H9 (cell line): Measurements from ENCODE around the gene DCAF11. TPM values are rescaled to one million over a fixed set of nuclear protein-coding genes. Genes with fewer than 3 reads are reported as not detected.

ENCODE experiments used
- DNase-seq: peaks from one replicate; pipeline ENCODE4 v3.0.0-alpha.2; 2017
- H2AFZ ChIP-seq: one replicate; pipeline ENCODE4 v1.6.1; 2013; ENCODE audit warnings: mild to moderate bottlenecking, low read length, control low read depth, moderate library complexity
- H2AK5ac ChIP-seq: 2 replicates; pipeline ENCODE4 v1.6.1; 2013; ENCODE audit warnings: low read length, control low read depth, mixed read lengths; ENCODE audit not compliant: insufficient read length
- H2BK120ac ChIP-seq: one replicate; pipeline ENCODE4 v1.6.1; 2013; ENCODE audit warnings: low read depth, mild to moderate bottlenecking, low read length, control low read depth, inconsistent platforms; ENCODE audit not compliant: poor library complexity, severe bottlenecking
- H2BK12ac ChIP-seq: 2 replicates; pipeline ENCODE4 v1.6.1; 2013; ENCODE audit warnings: low read length, control low read depth, mixed read lengths, low read depth; ENCODE audit not compliant: insufficient read length
- H2BK15ac ChIP-seq: 2 replicates; pipeline ENCODE4 v1.6.1; 2013; ENCODE audit warnings: low read depth, low read length, control low read depth
- H2BK20ac ChIP-seq: one replicate; pipeline ENCODE4 v1.6.1; 2013; ENCODE audit warnings: low read depth, mild to moderate bottlenecking, low read length, control low read depth, inconsistent platforms; ENCODE audit not compliant: poor library complexity, severe bottlenecking
- H2BK5ac ChIP-seq: 2 replicates; pipeline ENCODE4 v1.6.1; 2013; ENCODE audit warnings: low read length, control low read depth, mixed read lengths; ENCODE audit not compliant: insufficient read length
- H3K14ac ChIP-seq: 2 replicates; pipeline ENCODE4 v1.6.1; 2013; ENCODE audit warnings: low read length, control low read depth; ENCODE audit not compliant: insufficient read depth
- H3K18ac ChIP-seq: 2 replicates; pipeline ENCODE4 v1.6.1; 2013; ENCODE audit warnings: low read depth, mild to moderate bottlenecking, mixed read lengths, low read length, control low read depth; ENCODE audit not compliant: insufficient read length
- H3K23ac ChIP-seq: 2 replicates; pipeline ENCODE4 v1.6.1; 2013; ENCODE audit warnings: low read length, control low read depth, mixed read lengths, low read depth; ENCODE audit not compliant: insufficient read length
- H3K23me2 ChIP-seq: 2 replicates; pipeline ENCODE4 v1.6.1; 2013; ENCODE audit warnings: low read depth, mild to moderate bottlenecking, mixed read lengths, low read length, control low read depth; ENCODE audit not compliant: insufficient read length, poor library complexity, severe bottlenecking
- H3K27ac ChIP-seq: 2 replicates; pipeline ENCODE4 v1.5.1; 2013; ENCODE audit warnings: low read length, control low read depth, mixed read lengths, low read depth; ENCODE audit not compliant: insufficient read length
- H3K27me3 ChIP-seq: 2 replicates; pipeline ENCODE4 v1.6.1; 2013; ENCODE audit warnings: low read length, control low read depth, inconsistent platforms; ENCODE audit not compliant: insufficient read depth
- H3K4ac ChIP-seq: 2 replicates; pipeline ENCODE4 v1.6.1; 2013; ENCODE audit warnings: low read depth, mild to moderate bottlenecking, control low read depth, inconsistent platforms, low read length, moderate library complexity
- H3K4me1 ChIP-seq: 2 replicates; pipeline ENCODE4 v1.6.1; 2013; ENCODE audit warnings: low read length, control low read depth, inconsistent platforms; ENCODE audit not compliant: insufficient read depth
- H3K4me2 ChIP-seq: 2 replicates; pipeline ENCODE4 v1.6.1; 2013; ENCODE audit warnings: low read length, control low read depth, mixed read lengths; ENCODE audit not compliant: insufficient read length, insufficient read depth
- H3K56ac ChIP-seq: 2 replicates; pipeline ENCODE4 v1.6.1; 2013; ENCODE audit warnings: low read depth, mild to moderate bottlenecking, mixed read lengths, low read length, control low read depth; ENCODE audit not compliant: insufficient read length
- H3K79me1 ChIP-seq: 2 replicates; pipeline ENCODE4 v1.6.1; 2013; ENCODE audit warnings: low read depth, mild to moderate bottlenecking, moderate library complexity, low read length, control low read depth, inconsistent platforms; ENCODE audit not compliant: insufficient read depth, poor library complexity, severe bottlenecking
- H3K79me2 ChIP-seq: 2 replicates; pipeline ENCODE4 v1.6.1; 2013; ENCODE audit warnings: low read length, control low read depth, inconsistent platforms; ENCODE audit not compliant: insufficient read depth
- H3K9ac ChIP-seq: 2 replicates; pipeline ENCODE4 v1.6.1; 2013; ENCODE audit warnings: low read length, control low read depth, mixed read lengths; ENCODE audit not compliant: insufficient read length; ENCODE audit errors: extremely low read depth
- H3K9me3 ChIP-seq: one replicate; pipeline ENCODE4 v1.6.1; 2013; ENCODE audit warnings: low read depth, low read length, inconsistent platforms; ENCODE audit not compliant: control insufficient read depth
- H3T11ph ChIP-seq: one replicate; pipeline ENCODE4 v1.6.1; 2013; ENCODE audit warnings: mild to moderate bottlenecking, low read length, control low read depth, inconsistent platforms
- H4K20me1 ChIP-seq: one replicate; pipeline ENCODE4 v1.6.1; 2013; ENCODE audit not compliant: control insufficient read depth, insufficient read length, insufficient read depth
- H4K5ac ChIP-seq: 2 replicates; pipeline ENCODE4 v1.6.1; 2013; ENCODE audit warnings: low read depth, mild to moderate bottlenecking, mixed read lengths, low read length, control low read depth; ENCODE audit not compliant: insufficient read length
- H4K8ac ChIP-seq: replicated peaks from 2 replicates; pipeline ENCODE4 v1.6.1; 2013; ENCODE audit warnings: low read length, control low read depth, mixed read lengths, low read depth; ENCODE audit not compliant: insufficient read length
- H4K91ac ChIP-seq: 2 replicates; pipeline ENCODE4 v1.6.1; 2013; ENCODE audit warnings: low read depth, mild to moderate bottlenecking, moderate library complexity, mixed read lengths, low read length, control low read depth; ENCODE audit not compliant: insufficient read length
- H3K27ac Mint-ChIP-seq, 3 experiments: 2 replicates in 2 of 3; 3 replicates in 1 of 3; pipeline ENCODE4 v1.8.0; 2020 to 2021; ENCODE audit warnings: mixed read lengths in 3 of 3, mild to moderate bottlenecking in 1 of 3, moderate library complexity in 1 of 3
- H3K27me3 Mint-ChIP-seq: 2 replicates; pipeline ENCODE4 v1.8.0; 2021; ENCODE audit warnings: low read depth, mild to moderate bottlenecking, moderate library complexity, mixed read lengths
- H3K36me3 Mint-ChIP-seq, 3 experiments: 2 replicates in 2 of 3; 3 replicates in 1 of 3; pipeline ENCODE4 v1.8.0; 2020 to 2021; ENCODE audit warnings: low read depth in 3 of 3, mixed read lengths in 3 of 3; ENCODE audit not compliant: insufficient read depth in 1 of 3
- H3K4me1 Mint-ChIP-seq, 2 experiments: 2 replicates each; pipeline ENCODE4 v1.8.0; 2020; ENCODE audit warnings: mixed read lengths in 2 of 2
- H3K4me3 Mint-ChIP-seq, 2 experiments: 2 replicates in 1 of 2; 3 replicates in 1 of 2; pipeline ENCODE4 v1.8.0; 2020 to 2021; ENCODE audit warnings: mild to moderate bottlenecking in 2 of 2, mixed read lengths in 2 of 2, moderate library complexity in 1 of 2
- H3K9me3 Mint-ChIP-seq, 2 experiments: 2 replicates in 1 of 2; 3 replicates in 1 of 2; pipeline ENCODE4 v1.8.0; 2020; ENCODE audit warnings: mild to moderate bottlenecking in 2 of 2, mixed read lengths in 2 of 2, moderate library complexity in 1 of 2
- WGBS: extraction: QIAGEN DNeasy Blood & Tissue Kit; methylation state at CpG from one replicate; pipeline ENCODE4 v1.1.7; 2013; ENCODE audit warnings: missing lambda C conversion rate, low lambda C conversion rate, mixed read lengths; ENCODE audit not compliant: insufficient read length; ENCODE audit errors: extremely low coverage; 5-methylcytosine and 5-hydroxymethylcytosine counted together
- total RNA-seq: library from RNA; stranded (reverse); gene quantifications from 2 replicates; pipeline ENCODE4 v1.2.1, GENCODE V29; 2021
- TF ChIP-seq, protein P1 (sequence below): fragments of 200-600 bp; sonication (generic); conservative IDR thresholded peaks from 3 replicates; pipeline ENCODE4 v1.8.0; 2021; ENCODE audit warnings: antibody characterized with exemption, mild to moderate bottlenecking

Gene DCAF11
- total RNA-seq, 1 experiment from 2014 or later = 73.4 TPM

DNA sequence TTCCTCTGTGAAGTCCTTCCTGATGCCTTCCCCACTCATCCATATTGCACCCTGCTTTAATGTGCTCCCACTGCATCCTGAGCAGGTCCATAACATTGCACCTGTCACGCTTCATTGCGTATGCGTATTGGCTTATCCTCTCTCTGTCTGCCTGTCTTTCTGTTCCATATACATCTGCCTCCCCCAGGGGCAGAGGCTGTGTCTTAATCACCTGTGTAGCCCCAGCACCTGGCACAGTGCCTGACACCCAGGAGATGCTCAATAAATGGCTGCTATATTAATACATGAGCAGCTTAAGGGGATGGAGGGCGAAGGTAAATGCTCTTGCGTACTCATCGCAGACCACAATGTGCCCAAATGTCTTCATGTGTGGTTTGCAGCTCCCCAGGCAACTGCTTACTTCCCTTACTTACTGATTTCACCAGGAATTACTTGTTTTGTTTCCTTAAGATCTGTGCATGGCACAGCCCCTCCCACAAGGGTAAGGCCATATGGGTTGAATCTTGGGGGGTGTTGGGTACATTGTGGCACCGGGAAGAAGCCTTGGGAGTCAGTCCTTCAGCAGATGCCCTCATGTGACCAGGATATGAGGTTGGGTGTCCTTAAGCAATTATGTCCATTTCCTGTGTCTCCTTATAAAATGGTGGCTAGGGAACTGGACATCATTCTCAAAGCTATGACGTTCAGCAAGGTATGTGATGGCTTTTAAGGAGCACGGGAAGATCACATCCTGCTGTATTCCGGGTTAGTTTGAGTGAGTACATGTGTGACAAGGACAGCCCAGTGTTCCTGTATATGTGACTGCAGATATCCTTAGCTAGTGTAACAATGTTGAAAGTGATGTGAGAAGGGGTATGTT lies 44.1 kb upstream of the DCAF11 start:
- H3K27ac Mint-ChIP-seq = no peak overlapping the region
- TF ChIP-seq, protein P1, sequence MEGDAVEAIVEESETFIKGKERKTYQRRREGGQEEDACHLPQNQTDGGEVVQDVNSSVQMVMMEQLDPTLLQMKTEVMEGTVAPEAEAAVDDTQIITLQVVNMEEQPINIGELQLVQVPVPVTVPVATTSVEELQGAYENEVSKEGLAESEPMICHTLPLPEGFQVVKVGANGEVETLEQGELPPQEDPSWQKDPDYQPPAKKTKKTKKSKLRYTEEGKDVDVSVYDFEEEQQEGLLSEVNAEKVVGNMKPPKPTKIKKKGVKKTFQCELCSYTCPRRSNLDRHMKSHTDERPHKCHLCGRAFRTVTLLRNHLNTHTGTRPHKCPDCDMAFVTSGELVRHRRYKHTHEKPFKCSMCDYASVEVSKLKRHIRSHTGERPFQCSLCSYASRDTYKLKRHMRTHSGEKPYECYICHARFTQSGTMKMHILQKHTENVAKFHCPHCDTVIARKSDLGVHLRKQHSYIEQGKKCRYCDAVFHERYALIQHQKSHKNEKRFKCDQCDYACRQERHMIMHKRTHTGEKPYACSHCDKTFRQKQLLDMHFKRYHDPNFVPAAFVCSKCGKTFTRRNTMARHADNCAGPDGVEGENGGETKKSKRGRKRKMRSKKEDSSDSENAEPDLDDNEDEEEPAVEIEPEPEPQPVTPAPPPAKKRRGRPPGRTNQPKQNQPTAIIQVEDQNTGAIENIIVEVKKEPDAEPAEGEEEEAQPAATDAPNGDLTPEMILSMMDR = no peak

More for the DNA sequence above, 44.1 kb upstream of the DCAF11 start:
- no peak overlapping the region for H3K23ac ChIP-seq
- H3K79me2 ChIP-seq = no peaks in the 10 kb centered on the region
- H2AFZ ChIP-seq = no peak overlapping the region
- H3K9ac ChIP-seq = no peak overlapping the region
- H3K4me2 ChIP-seq = no peak overlapping the region
- H3K4ac ChIP-seq = no peak overlapping the region
- peaks cover 0 to under 1% of the 10 kb centered on the region in 2 experiments; a peak in 1 of 4 replicates for H3K4me1 Mint-ChIP-seq
- no peak overlapping the region for H2BK120ac ChIP-seq
- H4K20me1 ChIP-seq = no peaks in the 10 kb centered on the region
- no peak overlapping the region for H4K91ac ChIP-seq
- H4K8ac ChIP-seq = no peak overlapping the region
- no peaks in the 10 kb centered on the region; the same call in none of the 2 replicates for H3K27me3 Mint-ChIP-seq
- H3T11ph ChIP-seq = no peak overlapping the region
- H2BK5ac ChIP-seq = no peak overlapping the region
- H3K18ac ChIP-seq = no peak overlapping the region
- H3K27me3 ChIP-seq = no peaks in the 10 kb centered on the region
- H3K14ac ChIP-seq = no peak overlapping the region
- DNase-seq = no peak
- H3K79me1 ChIP-seq = no peaks in the 10 kb centered on the region
- no peak overlapping the region for H2BK20ac ChIP-seq
- no peaks in the 10 kb centered on the region for H3K23me2 ChIP-seq
- H3K4me1 ChIP-seq = no peaks in the 10 kb centered on the region
- H2BK15ac ChIP-seq = no peak overlapping the region
- no peaks in the 10 kb centered on the region for H3K9me3 Mint-ChIP-seq
- no peak overlapping the region for H3K27ac ChIP-seq
- no peak overlapping the region for H2AK5ac ChIP-seq
- no peaks in the 10 kb centered on the region for H3K36me3 Mint-ChIP-seq
- no CpG with 5 or more reads among the region's 10 CpGs for WGBS
- H3K4me3 Mint-ChIP-seq = no peak overlapping the region
- no peak overlapping the region for H4K5ac ChIP-seq
- H2BK12ac ChIP-seq = no peak overlapping the region
- no peaks in the 10 kb centered on the region for H3K9me3 ChIP-seq
- H3K56ac ChIP-seq = no peak overlapping the region
